HG03342 (cell line): Measurements from ENCODE around the gene FERMT3.
"Not testable (repeated sequence)": the region's sequence is repeated elsewhere in the genome, so short reads cannot be mapped to it uniquely, and the experiment has no call there.

Experiments
- ATAC-seq: cut with Tn5 transposase; IDR thresholded peaks from one replicate; pipeline ENCODE4 v1.9.1; 2021; ENCODE audit warnings: mild to moderate bottlenecking, moderate library complexity; ENCODE audit not compliant: unreplicated experiment

The FERMT3 gene

DNA sequence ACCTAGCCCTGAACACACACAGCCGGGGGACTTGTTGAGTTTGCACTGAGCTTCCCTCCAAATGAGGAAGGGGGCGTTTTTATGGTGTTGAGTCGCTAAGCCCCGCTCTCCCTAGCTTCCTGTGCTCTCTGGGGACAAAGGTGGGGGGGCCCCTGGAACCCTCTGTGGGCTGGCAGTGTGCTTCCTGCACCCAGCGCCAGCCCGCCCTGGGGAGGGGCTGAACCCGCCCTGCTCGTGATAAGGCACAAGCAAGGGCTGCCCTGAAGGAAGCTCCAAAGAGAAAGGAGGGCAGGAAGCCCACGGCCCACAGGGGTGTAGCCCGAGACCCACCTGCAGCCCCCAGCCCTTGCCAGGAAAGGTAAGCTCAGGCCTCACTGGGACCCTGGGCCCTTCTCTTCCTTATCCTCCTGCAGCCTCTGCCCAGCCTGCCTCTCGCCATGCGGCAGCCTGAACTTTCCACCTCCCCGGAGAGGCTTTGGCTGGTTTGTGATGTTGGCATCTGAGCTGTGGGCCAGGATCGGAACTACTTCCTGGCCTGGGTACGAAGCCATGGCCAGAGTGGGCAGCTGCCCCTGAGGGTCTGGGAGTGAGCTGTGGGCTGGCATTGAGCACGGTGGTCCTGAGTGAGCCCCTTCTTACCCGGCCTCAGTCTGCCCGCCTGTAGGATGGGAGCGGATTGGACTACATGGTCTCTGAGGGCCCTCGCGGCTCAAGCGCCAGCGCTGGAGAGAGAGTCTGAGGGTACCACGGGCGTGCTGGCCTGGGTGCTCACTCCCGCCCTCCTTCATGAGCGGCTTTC is at the start of gene FERMT3:
Gene FERMT3 (plus strand): TSS at position 265 of the 799 bp plus-strand sequence. CDS start 644 bp downstream, outside the sequence.
- ATAC-seq, result no peak

DNA sequence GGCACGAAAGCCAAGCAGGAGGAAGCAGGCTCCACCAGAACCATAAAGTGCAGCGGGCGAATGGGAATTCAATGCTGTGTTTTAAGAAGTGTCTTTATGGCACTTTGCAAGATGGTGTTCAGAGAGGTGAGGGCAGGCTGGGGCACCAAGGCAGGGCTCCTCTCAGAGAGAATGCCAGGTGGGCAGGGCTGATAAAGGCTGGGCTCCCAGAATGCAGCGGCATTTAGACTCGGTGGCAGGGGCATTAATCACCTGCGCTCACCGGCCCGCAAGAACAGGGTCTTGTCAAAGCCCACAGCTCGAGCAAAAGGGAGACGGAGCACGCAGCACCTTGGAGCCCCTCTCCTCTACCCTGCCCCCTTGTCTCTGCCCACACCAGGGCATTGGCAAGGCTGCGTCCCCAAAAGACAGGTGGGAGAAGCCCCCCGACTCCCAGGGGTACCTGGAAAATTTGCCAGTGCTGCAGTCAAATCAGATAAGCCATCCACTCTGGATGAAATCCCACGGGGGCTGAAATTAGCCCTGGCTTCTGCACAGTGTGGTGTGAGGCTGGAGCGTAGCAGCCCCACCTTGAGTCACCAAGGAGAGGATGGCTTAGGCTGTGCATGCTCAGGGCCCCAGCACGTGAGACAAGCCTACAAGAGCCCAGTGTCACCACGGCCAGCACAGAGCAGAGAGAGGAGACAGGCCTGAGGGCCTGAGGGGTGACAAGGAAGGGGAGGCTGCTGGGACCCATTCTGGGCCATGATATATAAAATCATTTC is 48.7 kb upstream of the FERMT3 start:
- ATAC-seq, result no peak

GRCh38 chr11:64161037-64161436 is 45.5 kb upstream of the FERMT3 start:
- no peak for ATAC-seq

GRCh38 chr11:64162769-64163168 is 43.8 kb upstream of the FERMT3 start:
- ATAC-seq, result not testable (repeated sequence)

GRCh38 chr11:64163951-64164350 is 42.6 kb upstream of the FERMT3 start:
- no peak for ATAC-seq

DNA sequence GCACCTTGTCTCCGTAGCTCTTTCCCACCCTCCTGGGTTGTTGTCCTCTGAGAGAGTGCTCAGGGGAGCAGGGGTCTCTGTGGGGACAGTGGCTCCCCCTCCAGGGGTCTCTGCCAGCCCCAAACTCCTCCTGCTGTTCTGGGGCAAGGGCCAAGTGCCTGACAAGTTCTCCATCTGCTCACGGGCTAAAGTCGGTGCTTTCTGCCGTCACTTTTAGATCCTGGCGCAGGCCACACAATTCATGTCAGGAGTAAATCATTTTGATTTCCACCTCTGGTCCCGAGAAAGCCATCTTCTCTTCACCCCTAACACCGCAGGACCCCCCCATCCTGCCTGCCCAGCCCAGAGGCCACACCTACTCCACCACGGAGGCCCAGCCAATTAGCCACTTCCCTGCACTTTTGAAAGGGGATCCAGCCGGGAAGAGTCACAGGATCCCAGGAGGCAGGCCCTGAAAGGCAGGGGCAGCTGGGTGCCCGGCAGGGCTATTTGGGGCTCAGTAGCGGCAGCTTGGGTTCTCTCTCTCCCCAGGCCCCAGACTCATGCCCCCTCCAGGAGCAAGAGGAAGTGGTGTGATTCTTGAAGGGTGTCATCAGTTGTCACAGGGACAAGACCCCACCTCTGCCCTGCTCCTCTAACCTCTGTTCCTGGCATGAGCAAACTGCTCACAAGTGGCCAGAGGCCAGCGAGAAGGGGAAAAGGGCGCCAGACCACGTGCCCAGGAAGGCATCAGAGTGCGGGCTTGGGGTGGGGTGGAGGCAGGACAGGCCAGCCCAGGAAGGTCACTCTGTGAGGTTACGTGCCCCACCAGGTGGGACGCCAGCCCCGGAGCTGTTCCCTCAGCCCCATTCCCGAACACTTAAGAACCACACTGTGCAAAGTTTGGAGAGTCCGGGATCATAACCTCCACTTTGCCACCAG is 41.9 kb upstream of the FERMT3 start:
- ATAC-seq, result no peak

DNA sequence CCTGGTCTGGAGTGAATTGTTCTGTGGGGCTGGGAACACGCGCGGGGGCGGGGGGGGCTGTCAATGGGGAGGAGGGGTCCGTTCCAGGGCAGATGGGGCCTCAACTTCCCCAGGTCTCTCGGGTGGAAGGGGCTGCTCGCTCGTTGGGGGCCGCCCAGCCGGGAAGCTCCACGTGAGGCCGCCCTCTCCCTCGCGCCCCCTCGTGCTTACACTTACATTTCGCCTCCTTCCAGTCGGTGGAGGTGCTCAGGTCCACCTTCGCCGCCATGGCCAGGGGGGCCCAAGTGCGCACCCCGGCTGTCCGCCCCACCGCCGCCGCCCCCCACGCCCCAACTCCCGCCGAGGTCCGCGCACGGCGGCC is 41.1 kb upstream of the FERMT3 start:
- no peak for ATAC-seq

DNA sequence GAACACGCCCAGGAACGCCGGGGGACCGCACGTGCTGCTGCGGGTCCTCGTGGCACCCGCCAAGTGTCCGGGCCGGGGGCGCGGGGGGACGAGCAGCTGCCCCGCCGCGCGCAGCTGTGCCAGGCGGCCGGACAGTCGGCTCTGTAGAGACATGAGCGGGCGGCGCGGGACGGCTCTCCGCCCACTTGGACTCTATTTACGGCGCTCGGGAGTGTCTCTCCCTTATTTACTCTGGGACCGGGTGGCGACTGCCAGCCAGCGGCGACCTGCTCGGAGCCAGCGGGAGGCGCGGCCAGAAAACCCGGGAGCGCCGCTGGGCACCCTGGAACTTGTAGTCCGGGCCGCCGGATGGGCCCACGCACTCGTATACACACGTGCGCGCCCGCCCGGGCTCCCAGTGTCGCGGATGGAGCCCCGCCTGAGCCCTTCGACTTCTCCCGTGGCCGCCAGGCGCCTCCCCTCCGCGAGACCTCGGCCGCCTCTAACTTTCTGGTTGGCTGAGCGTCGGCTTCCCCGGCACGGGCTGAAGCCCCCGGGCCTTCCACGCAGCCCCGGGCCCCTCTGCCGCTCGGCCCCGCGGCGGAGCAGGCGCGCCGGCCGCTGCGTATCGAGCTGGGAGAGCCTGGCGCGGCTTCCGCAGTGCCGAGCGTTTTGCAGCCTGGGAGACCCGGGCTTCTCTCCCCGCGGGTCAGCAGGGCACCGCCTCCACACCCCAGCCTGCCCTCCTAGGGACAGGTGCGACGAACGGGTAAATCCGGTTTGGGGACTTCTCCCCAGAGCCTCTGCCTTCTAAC is 40.5 kb upstream of the FERMT3 start, which contains the start of gene MACROD1:
Gene MACROD1 (minus strand): TSS at position 272 of the 794 bp plus-strand sequence. CDS start 119 bp downstream, at position 153.
- peak; percentile 81 for ATAC-seq

DNA sequence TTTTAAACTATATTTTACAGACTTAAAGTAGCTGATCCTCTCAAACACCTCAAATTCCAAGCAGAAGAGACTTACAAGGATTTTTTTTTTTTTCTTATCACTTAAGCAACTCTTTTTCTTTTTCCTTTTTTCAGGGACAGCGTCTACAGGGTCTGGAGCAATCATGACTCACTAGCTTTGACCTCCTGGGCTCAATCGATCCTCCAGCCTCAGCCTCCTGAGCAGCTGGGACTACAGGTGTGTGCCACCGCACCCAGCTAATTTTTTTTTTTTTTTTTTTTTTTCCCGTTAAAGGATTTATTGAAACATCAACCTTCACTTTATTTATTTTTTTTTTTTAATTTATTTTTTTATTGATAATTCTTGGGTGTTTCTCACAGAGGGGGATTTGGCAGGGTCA is 36.1 kb upstream of the FERMT3 start:
- no peak for ATAC-seq

GRCh38 chr11:64173616-64174355 is 32.7 kb upstream of the FERMT3 start:
- ATAC-seq, result no peak

DNA sequence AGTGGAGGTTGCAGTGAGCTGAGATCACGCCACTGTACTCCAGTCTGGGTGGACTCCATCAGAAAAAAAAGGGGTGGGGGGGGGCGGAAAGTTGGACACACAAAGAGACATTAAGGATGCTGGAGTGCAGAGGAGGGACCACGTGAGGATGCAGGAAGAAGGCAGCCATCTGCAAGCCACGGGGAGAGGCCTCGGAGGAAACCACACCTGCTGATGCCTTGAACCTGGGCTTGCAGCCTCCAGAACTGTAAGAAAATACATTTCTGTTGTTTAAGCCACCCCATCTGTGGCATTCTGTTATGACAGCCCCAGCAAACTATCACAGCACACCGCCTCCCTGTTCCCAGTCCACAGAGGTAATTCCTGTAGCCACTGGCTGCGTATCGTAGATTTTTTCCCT is 29.8 kb upstream of the FERMT3 start:
- ATAC-seq, result no peak

DNA sequence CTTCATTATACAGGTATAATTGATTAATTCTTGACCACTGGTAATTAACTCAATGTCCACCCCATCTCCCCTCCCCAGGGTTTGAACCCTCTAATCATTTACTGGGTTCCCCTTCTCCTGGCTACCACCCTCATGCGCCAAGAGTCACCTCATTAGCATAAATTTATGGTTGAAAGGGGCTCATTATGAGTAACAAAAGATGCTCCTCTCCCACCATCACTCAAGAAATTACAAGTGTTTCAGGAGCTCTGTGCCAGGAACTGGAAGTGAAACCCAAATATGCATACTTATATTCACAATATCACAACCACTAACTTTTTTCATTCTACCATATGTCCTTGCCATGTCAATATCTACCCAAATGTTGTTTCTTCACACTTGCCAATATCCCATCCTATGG is 28.3 kb upstream of the FERMT3 start:
- ATAC-seq, result no peak

DNA sequence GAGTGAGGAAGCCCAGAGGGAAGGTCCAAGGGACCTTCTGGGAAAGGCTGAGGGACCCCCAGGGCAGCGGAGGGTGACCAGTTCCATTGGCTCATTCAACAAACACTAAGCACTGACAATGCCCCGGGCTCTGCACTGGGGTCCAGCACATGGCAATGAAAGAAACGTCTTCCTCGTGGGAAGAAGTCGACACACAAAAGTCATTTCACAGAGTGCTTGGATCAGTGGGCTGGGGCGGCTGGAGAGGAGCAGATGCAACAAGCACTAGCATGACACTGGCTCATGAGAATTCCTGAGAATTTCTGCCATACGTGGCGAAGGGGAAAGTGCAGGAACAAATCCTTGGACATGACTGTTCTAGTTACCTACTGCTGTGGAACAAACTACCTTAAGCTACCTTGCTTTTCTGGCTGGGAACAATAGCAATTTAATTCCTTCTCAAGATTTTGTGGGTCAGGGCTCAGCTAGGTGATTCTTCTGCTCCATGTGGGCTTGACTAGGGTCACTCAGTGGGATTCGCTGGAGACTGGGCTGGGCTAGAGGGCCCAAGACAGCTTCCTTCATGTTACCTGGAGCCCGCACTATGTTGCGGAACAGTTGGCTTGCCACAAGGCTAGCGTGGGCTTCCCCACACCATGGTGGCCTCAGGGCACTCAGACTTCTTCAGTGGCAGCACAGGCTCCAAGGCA is 27.4 kb upstream of the FERMT3 start:
- no peak for ATAC-seq

DNA sequence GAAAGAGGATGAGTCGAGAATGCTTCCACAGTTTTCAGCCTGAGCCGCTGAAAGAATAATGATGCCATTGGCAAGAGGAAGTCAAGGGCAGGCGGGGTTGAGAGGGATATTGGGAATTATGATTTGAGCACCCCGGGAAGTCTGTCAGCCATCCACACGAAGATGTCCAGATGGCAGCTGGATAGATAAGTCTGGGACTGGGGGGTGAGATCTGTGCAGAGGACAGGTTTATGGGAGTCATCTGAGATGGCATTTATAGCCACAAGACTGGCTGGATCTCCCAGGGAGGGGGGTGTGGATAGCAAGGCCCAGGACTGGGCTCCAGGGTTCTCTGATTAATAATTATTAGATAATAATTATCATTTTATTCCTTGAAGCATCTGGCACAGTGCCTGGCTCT is 25.6 kb upstream of the FERMT3 start:
- ATAC-seq, result no peak

DNA sequence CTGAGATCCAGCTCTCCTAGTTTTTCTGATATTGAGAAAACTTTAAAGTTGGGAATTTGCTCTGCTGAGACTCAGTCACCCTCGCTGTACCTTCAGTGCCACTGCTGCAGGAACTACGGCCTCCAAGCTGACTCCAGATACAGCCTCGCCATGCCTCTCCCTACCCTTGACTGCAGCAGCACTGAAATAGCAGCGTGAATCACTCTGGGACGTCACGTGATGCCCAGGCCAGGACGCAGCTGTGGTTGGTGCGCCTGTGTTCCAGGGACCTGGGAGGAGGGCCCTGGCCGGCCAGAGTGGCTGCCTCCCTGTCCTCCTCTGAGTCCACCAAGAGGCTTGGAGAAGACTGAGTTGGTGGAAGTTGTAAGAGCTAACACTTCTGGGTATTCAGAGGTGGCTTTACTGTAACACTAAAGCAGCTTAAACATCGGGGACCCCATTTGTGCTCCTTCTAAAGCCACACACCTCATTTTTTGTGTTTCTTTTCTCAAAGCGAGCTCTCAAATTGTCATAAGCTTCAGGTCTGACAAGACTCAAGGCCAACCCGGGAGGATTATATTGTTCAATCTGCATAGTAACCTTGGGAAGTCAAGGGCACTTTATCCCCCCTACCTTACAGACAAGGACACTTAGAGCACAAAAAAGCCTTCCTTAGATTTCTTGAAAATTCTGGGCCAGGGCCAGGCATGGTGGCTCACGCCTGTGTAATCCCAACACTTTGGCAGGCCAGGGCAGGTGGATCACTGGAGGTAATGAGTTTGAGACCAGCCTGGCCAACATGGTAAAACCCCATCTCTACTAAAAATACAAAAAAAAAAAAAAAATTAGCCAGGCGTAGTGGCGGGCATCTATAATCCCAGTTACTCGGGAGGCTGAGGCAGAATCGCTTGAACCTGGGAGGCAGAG is 24.8 kb upstream of the FERMT3 start:
- ATAC-seq, result no peak

DNA sequence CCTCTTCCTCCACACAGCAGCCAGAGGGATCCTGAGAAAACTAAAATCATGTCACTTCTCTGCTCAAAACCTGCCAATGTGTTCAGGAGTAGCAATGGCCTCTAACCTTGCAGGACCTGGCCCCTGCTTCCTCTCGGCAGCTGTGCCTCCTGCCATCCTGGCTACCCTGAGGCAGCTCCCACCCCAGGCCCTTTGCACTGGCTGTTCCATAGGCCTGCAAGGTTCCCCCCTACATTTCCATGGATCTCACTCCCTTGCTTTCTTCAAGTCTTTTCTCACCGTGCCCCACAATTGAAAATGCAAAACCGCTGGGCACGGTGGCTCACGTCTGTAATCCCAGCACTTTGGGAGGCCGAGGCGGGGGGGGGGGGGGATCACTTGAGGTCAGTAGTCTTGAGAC is 22.6 kb upstream of the FERMT3 start:
- no peak for ATAC-seq

DNA sequence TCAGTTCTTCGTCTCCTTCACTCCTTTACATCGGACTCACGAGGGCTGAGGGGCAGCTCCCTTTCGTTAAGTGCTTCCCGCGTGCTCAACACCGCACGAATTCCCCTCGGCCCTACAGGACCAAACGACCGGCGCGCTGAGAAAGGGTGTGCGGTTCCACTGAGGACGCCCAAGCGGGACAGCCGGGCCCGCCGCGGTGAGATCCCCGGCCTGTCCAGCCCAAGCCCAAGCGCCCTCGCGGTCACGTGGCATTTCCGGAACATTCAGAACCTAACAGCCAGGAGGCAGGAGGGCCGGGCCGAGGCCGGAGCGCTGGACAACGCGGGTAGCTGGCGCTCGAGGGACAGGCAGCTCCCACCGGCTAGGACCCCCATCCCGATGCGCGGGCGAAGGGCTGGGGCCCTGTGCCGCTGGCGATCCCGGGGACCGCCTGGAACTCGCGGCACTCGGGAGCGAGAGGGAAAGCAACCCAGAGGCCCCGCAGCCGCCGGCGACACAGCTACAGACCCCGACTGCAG is 21.3 kb upstream of the FERMT3 start:
- peak; percentile 16 for ATAC-seq
